Chondrocyte (in vitro differentiated cells): ENCODE data around the gene PRUNE1. TPM values are rescaled to one million over a fixed set of nuclear protein-coding genes. Genes with fewer than 3 reads are reported as not detected.
A peak's percentile ranks its signal among the peaks of the same experiment; 100 is the strongest.

Experiments used
- DNase-seq: peaks from one replicate; pipeline ENCODE4 v3.0.0; 2021; ENCODE audit warnings: mixed read lengths, low spot score
- H3K27ac Mint-ChIP-seq: one replicate; pipeline ENCODE4 v1.8.0; 2021; ENCODE audit warnings: mild to moderate bottlenecking, moderate library complexity, mixed read lengths; ENCODE audit not compliant: unreplicated experiment
- H3K27me3 Mint-ChIP-seq: 2 replicates; pipeline ENCODE4 v1.8.0; 2021; ENCODE audit warnings: low read depth, mixed read lengths
- H3K36me3 Mint-ChIP-seq: 2 replicates; pipeline ENCODE4 v1.8.0; 2021; ENCODE audit warnings: low read depth, mixed read lengths
- H3K4me1 Mint-ChIP-seq: 2 replicates; pipeline ENCODE4 v1.8.0; 2021; ENCODE audit warnings: low read depth, mild to moderate bottlenecking, mixed read lengths
- H3K4me3 Mint-ChIP-seq: one replicate; pipeline ENCODE4 v1.8.0; 2021; ENCODE audit warnings: mild to moderate bottlenecking, moderate library complexity, mixed read lengths; ENCODE audit not compliant: unreplicated experiment
- H3K9me3 Mint-ChIP-seq: 2 replicates; pipeline ENCODE4 v1.8.0; 2021; ENCODE audit warnings: low read depth, mixed read lengths
- CTCF ChIP-seq: fragments of 200-600 bp; sonication (generic); IDR thresholded peaks from 2 replicates; pipeline ENCODE4 v1.5.0; 2021; ENCODE audit warnings: antibody characterized with exemption, mild to moderate bottlenecking, moderate library complexity
- total RNA-seq: library from RNA; stranded (reverse); gene quantifications from 3 replicates; pipeline ENCODE4 v1.2.1, GENCODE V29; 2021

Gene PRUNE1
- total RNA-seq, 1 donor from 2014 or later = 14.1 TPM

- no peaks in the 10 kb centered on the region for H3K9me3 Mint-ChIP-seq
- peaks cover 56% of the 10 kb centered on the region for H3K4me1 Mint-ChIP-seq
Observed at GRCh38 chr1:151058692-151059091, 50.4 kb downstream of the PRUNE1 start.

GRCh38 chr1:151059109-151060006 is 51.1 kb downstream of the PRUNE1 start, which contains the start of gene CDC42SE1:
Gene CDC42SE1 (minus strand): TSS chr1:151059622. CDS start chr1:151055730, 3,892 bp downstream.
- Mint-ChIP-seq H3K9me3 (no peaks in the 10 kb centered on the region), H3K4me3 (peak within 1 kb of the TSS; percentile 96), H3K27ac (peak within 1 kb of the TSS; percentile 96), H3K36me3 (peaks cover 12% of the 10 kb centered on the region), H3K4me1 (peaks cover 60% of the 10 kb centered on the region), H3K27me3 (no peaks in the 10 kb centered on the region)
- DNase-seq = no peak
- TF ChIP-seq CTCF = peak; percentile 83

More at GRCh38 chr1:151058692-151059091, 50.4 kb downstream of the PRUNE1 start:
- peaks cover 15% of the 10 kb centered on the region for H3K36me3 Mint-ChIP-seq
- peak overlapping the region; percentile 96 for H3K27ac Mint-ChIP-seq
- peak overlapping the region; percentile 96 for H3K4me3 Mint-ChIP-seq
- DNase-seq = no peak
- no peak for TF ChIP-seq CTCF
- H3K27me3 Mint-ChIP-seq = no peaks in the 10 kb centered on the region

- no peak for TF ChIP-seq CTCF
- H3K27ac Mint-ChIP-seq = peak within 1 kb of the TSS; percentile 96
- H3K9me3 Mint-ChIP-seq = no peaks in the 10 kb centered on the region
- no peaks in the 10 kb centered on the region for H3K27me3 Mint-ChIP-seq
- peaks cover 8% of the 10 kb centered on the region for H3K36me3 Mint-ChIP-seq
- no peak for DNase-seq
- H3K4me1 Mint-ChIP-seq = peaks cover 68% of the 10 kb centered on the region
- peak within 1 kb of the TSS; percentile 96 for H3K4me3 Mint-ChIP-seq
Observed at GRCh38 chr1:151060007-151060656, 51.9 kb downstream of the PRUNE1 start, which contains the start of gene MLLT11. Gene MLLT11 (plus strand): TSS chr1:151060397. CDS start chr1:151067225, 6,828 bp downstream.

GRCh38 chr1:151060657-151061421 is 52.6 kb downstream of the PRUNE1 start:
- peak overlapping the region; percentile 96 for H3K4me3 Mint-ChIP-seq
- peaks cover 7% of the 10 kb centered on the region for H3K36me3 Mint-ChIP-seq
- H3K27ac Mint-ChIP-seq = peak overlapping the region; percentile 96
- no peak for TF ChIP-seq CTCF
- no peaks in the 10 kb centered on the region for H3K27me3 Mint-ChIP-seq
- H3K9me3 Mint-ChIP-seq = no peaks in the 10 kb centered on the region
- DNase-seq = no peak
- peaks cover 73% of the 10 kb centered on the region for H3K4me1 Mint-ChIP-seq
